HG02943 (cell line): ENCODE results near the gene FRMD4A.
"Not testable (repeated sequence)": the region's sequence is repeated elsewhere in the genome, so short reads cannot be mapped to it uniquely, and the experiment has no call there.

Experiments
- ATAC-seq: cut with Tn5 transposase; IDR thresholded peaks from one replicate; pipeline ENCODE4 v1.9.1; 2021; ENCODE audit warnings: mild to moderate bottlenecking, low read depth, moderate library complexity; ENCODE audit not compliant: unreplicated experiment

Gene FRMD4A

DNA sequence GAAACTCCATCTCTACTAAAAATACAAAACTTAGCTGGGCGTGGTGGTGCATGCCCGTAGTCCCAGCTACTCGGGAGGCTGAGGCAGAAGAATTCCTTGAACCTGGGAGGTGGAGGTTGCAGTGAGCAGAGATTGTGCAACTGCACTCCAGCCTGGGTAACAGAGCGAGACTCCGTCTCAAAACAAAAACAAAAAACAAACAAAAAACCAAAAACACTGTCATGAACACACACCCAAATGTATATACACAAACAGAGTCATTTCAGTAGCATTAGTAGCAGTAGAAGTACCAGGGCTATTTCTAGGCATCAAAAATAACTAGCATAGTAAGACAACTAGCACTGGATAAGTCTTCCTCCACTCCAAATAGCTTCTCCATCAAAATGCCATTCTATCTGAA, 263.1 kb downstream of the FRMD4A start:
- ATAC-seq, result not testable (repeated sequence)

DNA sequence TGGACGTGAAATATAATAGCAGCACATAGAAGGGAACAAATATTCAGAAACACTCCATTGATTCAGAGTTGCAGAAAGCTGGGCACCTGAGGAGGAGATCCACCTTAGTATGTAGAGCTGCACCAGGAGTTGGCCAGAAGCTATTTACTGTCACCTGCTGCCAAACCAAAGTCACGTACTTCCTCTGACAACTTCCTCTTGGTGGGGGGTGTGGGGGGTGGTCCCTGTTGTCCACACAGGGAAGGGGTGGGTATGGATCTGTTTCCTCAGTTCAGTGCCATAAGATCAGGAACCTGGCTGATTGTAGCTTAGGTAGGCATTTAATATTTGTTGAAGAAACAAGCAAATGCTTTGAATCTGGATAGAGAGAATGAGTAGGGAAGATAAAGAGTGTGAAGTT, 264.6 kb downstream of the FRMD4A start:
- no peak for ATAC-seq

DNA sequence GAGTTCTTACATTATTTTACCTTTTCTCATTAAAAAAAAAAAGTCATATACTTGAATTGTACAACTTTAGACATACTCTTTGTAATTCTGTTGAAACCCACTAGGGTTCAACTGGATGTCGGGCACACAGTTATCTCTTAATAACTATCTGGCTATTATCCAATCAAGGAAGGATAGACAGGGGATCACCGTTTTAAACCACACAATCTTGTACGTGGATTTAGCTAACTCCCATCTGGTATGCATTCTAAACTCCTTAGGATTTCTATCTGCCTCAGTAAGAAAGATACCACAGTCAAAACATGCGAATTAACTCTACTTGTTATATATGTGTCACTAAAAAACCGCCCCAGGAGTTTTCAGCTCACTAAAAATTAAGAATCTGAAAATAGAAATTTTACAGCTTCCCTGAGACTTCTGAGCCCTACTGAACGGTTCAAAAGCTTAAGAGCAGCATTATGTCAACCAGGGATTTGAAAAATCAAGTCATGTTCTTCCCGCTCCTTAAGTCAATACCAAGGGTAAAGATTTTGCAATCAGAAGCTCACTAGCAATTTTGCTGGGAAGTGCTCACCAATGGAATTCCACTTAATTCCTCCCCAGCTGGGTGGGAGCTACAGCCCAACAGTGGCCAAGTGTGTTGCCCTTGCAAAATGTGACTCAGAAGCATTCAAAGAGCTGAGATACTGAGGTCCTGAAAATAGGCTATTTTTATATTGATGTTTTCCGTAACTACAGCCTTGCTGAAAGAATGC, 267.0 kb downstream of the FRMD4A start:
- ATAC-seq, result no peak

GRCh38 chr10:14062528-14063260, 268.0 kb downstream of the FRMD4A start:
- ATAC-seq, result no peak

- no peak for ATAC-seq
These were observed 270.2 kb downstream of the FRMD4A start for GRCh38 chr10:14060320-14061070.

DNA sequence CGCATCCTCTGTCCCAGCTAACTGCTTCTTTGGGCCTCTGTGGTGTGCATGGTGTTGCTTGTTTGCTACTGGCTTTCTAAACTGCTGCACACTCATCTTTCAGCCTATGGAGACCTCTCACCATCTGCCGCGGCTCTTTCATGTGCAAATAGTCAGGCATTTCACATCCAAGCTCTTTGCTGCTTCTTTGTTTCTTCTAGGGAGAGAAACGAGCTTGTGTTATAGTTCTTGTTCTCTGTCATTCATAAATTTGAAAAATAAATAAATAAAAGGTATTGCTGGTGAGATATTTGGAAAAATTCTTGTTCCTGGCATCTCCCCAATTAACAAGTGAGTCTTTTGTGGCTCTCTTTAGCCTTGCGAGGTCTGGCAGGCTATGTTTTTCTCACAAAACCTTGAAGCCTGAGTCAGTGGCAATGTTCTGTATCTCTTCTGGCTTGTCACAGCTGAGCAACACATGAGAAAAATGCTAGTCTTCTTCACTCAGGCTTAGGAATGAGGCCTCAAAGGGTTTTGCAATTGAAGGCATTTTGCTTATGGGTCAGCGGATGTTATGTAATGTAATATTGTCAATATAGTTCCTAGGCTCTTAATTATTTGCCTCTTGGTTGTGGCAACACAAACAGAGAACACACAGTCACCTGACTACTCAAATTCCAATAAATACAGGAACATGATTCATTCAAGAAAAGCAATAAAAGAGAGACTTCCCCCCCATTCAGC, 274.0 kb downstream of the FRMD4A start:
- no peak for ATAC-seq

- no peak for ATAC-seq
These were observed 277.8 kb downstream of the FRMD4A start for GRCh38 chr10:14052931-14053330.

DNA sequence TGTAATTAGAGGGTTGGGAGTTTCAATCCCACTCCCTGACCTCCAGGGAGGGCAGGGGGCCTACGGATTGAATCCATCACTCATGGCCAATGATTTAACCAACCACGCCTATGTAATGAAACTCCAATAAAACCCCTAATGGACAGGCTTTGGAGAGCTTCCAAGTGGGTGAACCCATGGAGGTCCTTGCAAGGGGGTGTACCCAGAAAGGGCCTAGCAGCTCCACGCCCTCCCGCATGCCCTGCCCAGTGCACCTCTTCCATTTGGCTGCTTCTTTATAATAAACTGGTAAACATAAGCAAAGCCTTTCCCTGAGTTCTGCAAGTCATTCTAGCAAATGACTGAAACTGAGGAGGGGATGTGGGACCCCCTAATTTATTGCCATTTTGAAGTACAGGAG, 280.1 kb downstream of the FRMD4A start:
- ATAC-seq, result no peak

GRCh38 chr10:14048930-14049613, 281.7 kb downstream of the FRMD4A start:
- ATAC-seq, result no peak

DNA sequence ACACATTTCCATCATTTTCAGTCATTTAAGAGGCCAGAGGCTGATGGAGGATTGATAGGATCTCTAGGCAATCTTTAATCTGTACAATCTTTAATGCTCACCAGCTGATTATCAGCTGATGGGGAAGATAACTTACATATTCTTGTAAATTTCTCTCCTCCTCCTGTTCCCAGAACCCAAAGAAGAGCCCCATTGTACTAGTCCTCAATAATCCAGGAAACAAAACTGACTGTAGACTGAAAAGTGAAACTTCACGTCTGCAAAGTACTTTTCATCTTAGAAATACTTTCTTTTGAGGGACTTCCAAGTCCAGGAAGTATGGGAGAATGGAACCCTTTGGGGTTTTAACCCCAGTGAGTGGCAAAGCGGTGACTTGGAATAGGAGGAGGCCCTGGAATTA, 283.3 kb downstream of the FRMD4A start:
- ATAC-seq, result no peak

GRCh38 chr10:14042051-14042450, 288.7 kb downstream of the FRMD4A start:
- ATAC-seq, result not testable (repeated sequence)

GRCh38 chr10:14040787-14041631, 289.7 kb downstream of the FRMD4A start:
- ATAC-seq, result no peak

DNA sequence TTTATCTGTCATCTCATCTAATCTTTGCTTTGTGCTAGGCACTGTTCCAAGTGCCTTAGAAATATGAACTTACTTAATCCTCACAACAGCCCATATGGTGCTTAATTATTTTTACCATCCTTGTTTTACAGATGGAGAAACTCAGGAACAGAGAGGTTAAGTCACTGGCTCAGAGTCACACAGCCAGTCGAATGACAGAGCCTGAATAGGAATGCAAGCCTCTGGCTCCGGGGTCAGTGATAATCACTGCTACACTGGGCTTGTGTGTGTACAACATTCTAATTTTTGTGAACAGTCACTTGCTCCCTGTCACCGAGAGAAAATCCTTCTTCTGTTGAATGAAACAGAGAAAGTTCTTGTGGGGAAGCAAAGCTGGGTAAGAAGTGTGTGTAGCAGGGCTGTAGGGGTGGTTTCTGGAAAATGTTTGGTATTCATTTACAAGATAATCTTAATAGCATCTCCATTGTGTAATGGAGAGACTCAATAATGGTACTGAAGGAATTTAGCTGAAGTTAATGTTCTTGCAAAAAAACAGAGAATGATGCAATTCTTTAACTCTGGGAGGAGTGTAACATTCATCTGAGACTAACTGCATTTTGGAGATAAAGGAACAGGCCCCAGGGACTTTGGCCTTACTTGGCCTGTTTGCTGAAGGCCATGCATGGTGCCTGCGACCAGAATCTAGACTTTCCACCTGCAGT, 290.6 kb downstream of the FRMD4A start:
- ATAC-seq, result no peak

DNA sequence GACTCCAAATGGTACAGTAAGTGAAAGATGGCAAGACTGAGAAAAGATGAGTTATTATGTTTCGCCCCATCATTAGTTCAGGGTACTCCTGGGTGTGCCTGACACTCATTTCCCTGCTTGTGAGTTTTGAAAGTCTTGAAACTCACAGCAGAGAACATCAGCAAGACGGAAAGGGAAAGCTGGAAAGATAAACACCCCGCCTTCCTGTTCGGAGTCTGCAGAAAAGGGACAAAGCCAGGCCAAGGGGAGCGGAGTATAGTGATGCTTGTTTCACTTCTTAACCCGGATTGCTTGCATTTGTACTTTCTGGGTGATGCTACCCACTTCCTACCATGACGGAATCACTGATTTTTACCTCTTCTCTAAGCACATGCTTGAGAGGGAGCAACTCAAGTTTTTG, 294.5 kb downstream of the FRMD4A start:
- ATAC-seq, result no peak

DNA sequence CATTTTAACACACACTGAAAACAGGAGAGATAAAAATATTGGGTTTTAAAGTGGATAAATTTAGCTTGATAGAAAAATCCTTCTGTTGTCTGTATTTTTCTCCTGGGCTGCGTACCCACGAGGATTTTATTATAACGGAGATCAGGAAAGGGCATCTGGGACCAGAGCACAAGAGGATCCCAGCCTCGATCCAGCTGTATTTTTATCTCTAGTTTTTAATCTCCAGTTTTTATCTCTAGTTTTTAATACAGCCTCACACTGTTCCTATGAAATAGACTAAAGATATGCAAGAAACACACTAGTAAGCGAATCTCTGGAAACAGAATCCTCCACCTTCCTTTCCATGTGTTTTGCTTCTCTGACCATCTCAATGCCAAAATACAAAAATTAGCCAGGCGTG, 295.2 kb downstream of the FRMD4A start:
- ATAC-seq, result no peak

GRCh38 chr10:14032406-14032998, 298.2 kb downstream of the FRMD4A start:
- ATAC-seq, result no peak

DNA sequence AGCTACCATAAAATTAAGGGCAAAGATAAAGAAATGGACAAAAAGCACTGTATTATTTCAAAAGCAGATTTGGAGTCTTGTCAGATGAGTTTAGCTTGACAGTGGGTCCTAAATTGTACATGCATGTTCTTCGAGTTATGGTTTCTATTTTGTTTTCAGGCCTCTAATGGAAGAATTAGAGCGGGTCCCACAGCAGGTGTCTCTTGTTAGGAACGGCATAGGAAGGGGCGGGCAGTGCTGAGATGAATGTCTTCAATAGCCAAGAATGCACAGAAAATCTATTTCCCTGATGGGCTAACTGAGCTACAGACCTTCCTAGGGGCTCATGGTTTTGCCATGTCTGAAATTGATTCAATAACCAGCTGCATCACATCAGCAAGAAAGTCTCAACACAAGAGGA, 304.4 kb downstream of the FRMD4A start:
- no peak for ATAC-seq
